HFFc6 (cell line): ENCODE results near the gene TIAM1. TPM values are rescaled to one million over a fixed set of nuclear protein-coding genes. Genes with fewer than 3 reads are reported as not detected.

Source experiments
- DNase-seq: peaks from one replicate; pipeline ENCODE4 v3.0.0-alpha.2; 2018
- H3K27ac Mint-ChIP-seq: 2 replicates; pipeline ENCODE4 v1.8.0; 2020; ENCODE audit warnings: mild to moderate bottlenecking, mixed read lengths
- H3K27me3 Mint-ChIP-seq: 2 replicates; pipeline ENCODE4 v1.8.0; 2021; ENCODE audit warnings: mild to moderate bottlenecking, moderate library complexity, mixed read lengths; ENCODE audit not compliant: insufficient read depth
- H3K36me3 Mint-ChIP-seq: 2 replicates; pipeline ENCODE4 v1.8.0; 2021; ENCODE audit warnings: low read depth, mixed read lengths
- H3K4me1 Mint-ChIP-seq: 2 replicates; pipeline ENCODE4 v1.8.0; 2020; ENCODE audit warnings: low read depth, mixed read lengths
- H3K4me3 Mint-ChIP-seq: 2 replicates; pipeline ENCODE4 v1.8.0; 2020; ENCODE audit warnings: mild to moderate bottlenecking, moderate library complexity, mixed read lengths
- H3K9me3 Mint-ChIP-seq: 2 replicates; pipeline ENCODE4 v1.8.0; 2020; ENCODE audit warnings: mild to moderate bottlenecking, mixed read lengths
- CTCF ChIP-seq: fragments of 200-600 bp; sonication (generic); IDR thresholded peaks from 2 replicates; pipeline ENCODE4 v1.5.0; 2021; ENCODE audit warnings: antibody characterized with exemption, mild to moderate bottlenecking
- long read RNA-seq: library from polyadenylated mRNA; unstranded; transcript quantifications from one replicate; pipeline ENCODE4 v2.0.0, GENCODE V29; 2019
- total RNA-seq, 6 experiments: library from RNA; stranded (reverse); fragmentation: NEBNext Ultra II Directional; extraction: Animal tissue kit (Norgen Biotek cat#: 25700); gene quantifications; 2 replicates in 1 of 6; 3 replicates in 5 of 6; pipeline ENCODE4 v1.2.3, GENCODE V29; 2021

TIAM1 gene
- under 1 TPM in 5 of 6 experiments, not detected in 1; 0.02 to 0.43 (median 0.27) TPM for total RNA-seq
- long read RNA-seq, result 0 reads

GRCh38 chr21:31343680-31344480 lies at the start of gene TIAM1:
TSS of gene TIAM1 (minus strand) at chr21:31344261. CDS start at chr21:31266972, 77,289 bp downstream.
- H3K9me3 Mint-ChIP-seq, result no peaks in the 10 kb centered on the region; the same call in 1 of the 2 replicates
- no peak for DNase-seq
- TF ChIP-seq CTCF, result no peak
- H3K27ac Mint-ChIP-seq, result no peak within 1 kb of the TSS
- H3K27me3 Mint-ChIP-seq, result peaks cover 3% of the 10 kb centered on the region; the same call in 1 of the 2 replicates
- H3K4me3 Mint-ChIP-seq, result no peak within 1 kb of the TSS; the same call in 1 of the 2 replicates
- H3K36me3 Mint-ChIP-seq, result no peaks in the 10 kb centered on the region
- H3K4me1 Mint-ChIP-seq, result no peaks in the 10 kb centered on the region

GRCh38 chr21:31387560-31388186 lies 43.6 kb upstream of the TIAM1 start:
- Mint-ChIP-seq H3K9me3 (peaks cover 11% of the 10 kb centered on the region; the same call in 1 of the 2 replicates), H3K27ac (no peak overlapping the region), H3K36me3 (no peaks in the 10 kb centered on the region), H3K4me1 (no peaks in the 10 kb centered on the region), H3K27me3 (no peaks in the 10 kb centered on the region), H3K4me3 (no peak overlapping the region)
- no peak for TF ChIP-seq CTCF
- no peak for DNase-seq

GRCh38 chr21:31386006-31386405 lies 41.9 kb upstream of the TIAM1 start:
- H3K36me3 Mint-ChIP-seq, result no peaks in the 10 kb centered on the region
- peaks cover 11% of the 10 kb centered on the region; the same call in 1 of the 2 replicates for H3K9me3 Mint-ChIP-seq
- H3K27me3 Mint-ChIP-seq, result no peaks in the 10 kb centered on the region
- no peak for TF ChIP-seq CTCF
- no peak overlapping the region for H3K4me3 Mint-ChIP-seq
- no peaks in the 10 kb centered on the region for H3K4me1 Mint-ChIP-seq
- H3K27ac Mint-ChIP-seq, result no peak overlapping the region
- DNase-seq, result no peak

- Mint-ChIP-seq H3K36me3 (no peaks in the 10 kb centered on the region), H3K4me3 (no peak overlapping the region), H3K4me1 (no peaks in the 10 kb centered on the region), H3K27me3 (no peaks in the 10 kb centered on the region), H3K27ac (no peak overlapping the region), H3K9me3 (peaks cover 11% of the 10 kb centered on the region; the same call in 1 of the 2 replicates)
- TF ChIP-seq CTCF, result no peak
- DNase-seq, result no peak
Observed at GRCh38 chr21:31383770-31384169, 39.7 kb upstream of the TIAM1 start.

GRCh38 chr21:31382060-31382459 lies 38.0 kb upstream of the TIAM1 start:
- Mint-ChIP-seq H3K27me3 (no peaks in the 10 kb centered on the region), H3K9me3 (peaks cover 4% of the 10 kb centered on the region; the same call in 1 of the 2 replicates), H3K4me3 (no peak overlapping the region), H3K36me3 (no peaks in the 10 kb centered on the region; the same call in 1 of the 2 replicates), H3K4me1 (no peaks in the 10 kb centered on the region), H3K27ac (no peak overlapping the region)
- TF ChIP-seq CTCF, result no peak
- no peak for DNase-seq
